CD4-positive, CD25-positive, alpha-beta regulatory T cell (primary cell): ENCODE measurements around the gene GRIK4. TPM values are rescaled to one million over a fixed set of nuclear protein-coding genes. Genes with fewer than 3 reads are reported as not detected.

ENCODE experiments used
- ATAC-seq, 2 donors: fragments of 150-1000 bp; cut with Tn5 transposase; one replicate each; pipeline ENCODE4 v1.10.0; 2021; ENCODE audit warnings: low read depth in 2 of 2, moderate number of reproducible peaks in 2 of 2, moderate library complexity in 1 of 2
- DNase-seq, 3 donors: peaks; one replicate each; pipeline versions ENCODE4 v3.0.0 to v3.0.0-alpha.2; 2012 to 2022; ENCODE audit warnings: mixed read lengths in 1 of 3
- H3K27ac ChIP-seq: one replicate; pipeline ENCODE4 v1.7.0; 2013; ENCODE audit warnings: mild to moderate bottlenecking, low read length; ENCODE audit not compliant: insufficient read depth, poor library complexity, severe bottlenecking
- H3K27me3 ChIP-seq: one replicate; pipeline ENCODE4 v1.7.0; 2013; ENCODE audit warnings: low read length; ENCODE audit not compliant: control insufficient read depth, insufficient read depth
- H3K36me3 ChIP-seq: one replicate; pipeline ENCODE4 v1.7.0; 2013; ENCODE audit warnings: mild to moderate bottlenecking, low read length, moderate library complexity; ENCODE audit not compliant: control insufficient read depth, insufficient read depth
- H3K4me1 ChIP-seq: 2 replicates; pipeline ENCODE4 v1.7.0; 2013; ENCODE audit warnings: mild to moderate bottlenecking, low read length; ENCODE audit not compliant: insufficient read depth, control insufficient read depth, poor library complexity, severe bottlenecking
- H3K4me3 ChIP-seq: one replicate; pipeline ENCODE4 v1.7.0; 2013; ENCODE audit warnings: low read depth, mild to moderate bottlenecking, low read length, moderate library complexity
- H3K9me3 ChIP-seq, 2 experiments: 1 replicate in 1 of 2; 2 replicates in 1 of 2; pipeline ENCODE4 v1.7.0; 2013; ENCODE audit warnings: low read length in 2 of 2, mild to moderate bottlenecking in 1 of 2, moderate library complexity in 1 of 2; ENCODE audit not compliant: control insufficient read depth in 2 of 2
- H3K27ac Mint-ChIP-seq, 3 donors: one replicate each; pipeline ENCODE4 v1.8.0; 2020 to 2022; ENCODE audit warnings: mild to moderate bottlenecking in 3 of 3, mixed read lengths in 3 of 3, moderate library complexity in 2 of 3
- H3K27me3 Mint-ChIP-seq: one replicate; pipeline ENCODE4 v1.8.0; 2022; ENCODE audit warnings: mild to moderate bottlenecking, mixed read lengths
- H3K36me3 Mint-ChIP-seq: one replicate; pipeline ENCODE4 v1.8.0; 2020; ENCODE audit warnings: mixed read lengths
- H3K4me1 Mint-ChIP-seq, 4 donors: one replicate each; pipeline ENCODE4 v1.8.0; 2020 to 2022; ENCODE audit warnings: mixed read lengths in 4 of 4, mild to moderate bottlenecking in 1 of 4
- H3K4me3 Mint-ChIP-seq, 4 donors: one replicate each; pipeline ENCODE4 v1.8.0; 2020 to 2022; ENCODE audit warnings: mild to moderate bottlenecking in 4 of 4, mixed read lengths in 4 of 4, moderate library complexity in 3 of 4
- H3K9me3 Mint-ChIP-seq, 7 donors: one replicate each; pipeline ENCODE4 v1.8.0; 2020 to 2022; ENCODE audit warnings: mixed read lengths in 7 of 7, mild to moderate bottlenecking in 3 of 7, moderate library complexity in 2 of 7
- polyA plus RNA-seq, 4 donors: library from polyadenylated mRNA; unstranded; fragments of 300-500 nt; fragmentation: Illumina TruSeq; gene quantifications; one replicate each; pipeline ENCODE4 v1.2.3, GENCODE V29; 2021
- total RNA-seq: library from RNA; stranded (reverse); gene quantifications from one replicate; pipeline ENCODE4 v1.2.3, GENCODE V29; 2022

Gene GRIK4
- total and polyA plus RNA-seq, 5 donors from 2014 or later, result not detected

DNA sequence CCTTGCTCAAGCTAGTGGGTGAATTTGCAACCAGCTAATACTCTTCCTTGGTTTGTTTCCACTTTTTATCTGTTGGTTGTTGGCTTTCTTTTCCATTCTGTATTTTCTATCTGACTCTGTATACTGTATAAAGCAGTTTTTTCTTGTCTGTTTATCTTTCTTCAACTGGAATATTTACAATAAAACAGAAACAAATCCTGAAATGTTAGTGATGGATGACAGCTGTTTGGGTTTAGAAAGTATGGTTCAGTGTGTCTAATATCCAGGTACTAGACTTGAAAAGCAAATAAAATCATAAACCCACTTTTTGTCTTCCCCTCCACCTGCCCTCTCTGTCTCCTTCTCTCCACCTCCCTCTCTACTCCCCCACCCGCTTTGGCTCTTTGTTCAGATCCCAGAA lies 477.1 kb downstream of the GRIK4 start:
- no peaks in the 10 kb centered on the region for H3K9me3 Mint-ChIP-seq
- ATAC-seq (no peak), DNase-seq (no peak)
- H3K27me3 ChIP-seq, result peaks cover 8% of the 10 kb centered on the region
- H3K4me1 Mint-ChIP-seq, result peaks cover 0 to 9% (median 4%) of the 10 kb centered on the region in 4 donors
- H3K9me3 ChIP-seq, result no peaks in the 10 kb centered on the region
- no peaks in the 10 kb centered on the region for H3K36me3 Mint-ChIP-seq
- peaks cover 32% of the 10 kb centered on the region for H3K27me3 Mint-ChIP-seq
- H3K4me1 ChIP-seq, result peaks cover 10% of the 10 kb centered on the region
- no peak overlapping the region for H3K4me3 ChIP-seq
- H3K4me3 Mint-ChIP-seq, result no peak overlapping the region
- no peaks in the 10 kb centered on the region for H3K36me3 ChIP-seq
- peak overlapping the region in 1 of 3 donors; percentile 33 for H3K27ac Mint-ChIP-seq
- no peak overlapping the region for H3K27ac ChIP-seq

- Histone ChIP-seq H3K4me1 (no peaks in the 10 kb centered on the region), H3K27me3 (peaks cover 7% of the 10 kb centered on the region), H3K4me3 (no peak overlapping the region), H3K27ac (no peak overlapping the region), H3K9me3 (no peaks in the 10 kb centered on the region), H3K36me3 (no peaks in the 10 kb centered on the region)
- no peak overlapping the region for H3K4me3 Mint-ChIP-seq
- peaks cover 8% of the 10 kb centered on the region for H3K27me3 Mint-ChIP-seq
- H3K27ac Mint-ChIP-seq, result no peak overlapping the region
- ATAC-seq, result no peak
- H3K4me1 Mint-ChIP-seq, result no peaks in the 10 kb centered on the region
- H3K9me3 Mint-ChIP-seq, result no peaks in the 10 kb centered on the region
- no peak for DNase-seq
- H3K36me3 Mint-ChIP-seq, result no peaks in the 10 kb centered on the region
Measured at GRCh38 chr11:120991830-120992686, 480.5 kb downstream of the GRIK4 start.

- H3K4me1 ChIP-seq, result no peaks in the 10 kb centered on the region
- H3K36me3 Mint-ChIP-seq, result no peaks in the 10 kb centered on the region
Measured at GRCh38 chr11:120994091-120994859, 482.7 kb downstream of the GRIK4 start.

GRCh38 chr11:120995184-120995583 lies 483.6 kb downstream of the GRIK4 start:
- H3K36me3 Mint-ChIP-seq, result no peaks in the 10 kb centered on the region
- no peaks in the 10 kb centered on the region for H3K9me3 ChIP-seq
- no peaks in the 10 kb centered on the region for H3K4me1 Mint-ChIP-seq
- H3K36me3 ChIP-seq, result no peaks in the 10 kb centered on the region
- no peak for DNase-seq
- H3K27ac ChIP-seq, result no peak overlapping the region
- H3K4me3 Mint-ChIP-seq, result no peak overlapping the region
- H3K4me3 ChIP-seq, result no peak overlapping the region
- H3K27me3 Mint-ChIP-seq, result peaks cover 10% of the 10 kb centered on the region
- peaks cover 7% of the 10 kb centered on the region for H3K27me3 ChIP-seq
- no peaks in the 10 kb centered on the region for H3K9me3 Mint-ChIP-seq
- H3K4me1 ChIP-seq, result no peaks in the 10 kb centered on the region
- ATAC-seq, result no peak
- no peak overlapping the region for H3K27ac Mint-ChIP-seq

More at GRCh38 chr11:120994091-120994859, 482.7 kb downstream of the GRIK4 start:
- Histone ChIP-seq H3K36me3 (no peaks in the 10 kb centered on the region), H3K27me3 (peaks cover 7% of the 10 kb centered on the region), H3K9me3 (no peaks in the 10 kb centered on the region), H3K4me3 (no peak overlapping the region), H3K27ac (no peak overlapping the region)
- Mint-ChIP-seq H3K27ac (no peak overlapping the region), H3K27me3 (peaks cover 7% of the 10 kb centered on the region), H3K9me3 (no peaks in the 10 kb centered on the region), H3K4me1 (no peaks in the 10 kb centered on the region), H3K4me3 (no peak overlapping the region)
- ATAC-seq (no peak), DNase-seq (no peak)

- DNase-seq, result no peak
- Mint-ChIP-seq H3K9me3 (no peaks in the 10 kb centered on the region), H3K4me1 (no peaks in the 10 kb centered on the region), H3K36me3 (no peaks in the 10 kb centered on the region), H3K27ac (no peak overlapping the region), H3K27me3 (peaks cover 13% of the 10 kb centered on the region), H3K4me3 (no peak overlapping the region)
- ATAC-seq, result no peak
- Histone ChIP-seq H3K27me3 (peaks cover 3% of the 10 kb centered on the region), H3K4me1 (no peaks in the 10 kb centered on the region), H3K4me3 (no peak overlapping the region), H3K36me3 (no peaks in the 10 kb centered on the region), H3K9me3 (no peaks in the 10 kb centered on the region), H3K27ac (no peak overlapping the region)
Measured at GRCh38 chr11:120996973-120997372, 485.4 kb downstream of the GRIK4 start.

DNA sequence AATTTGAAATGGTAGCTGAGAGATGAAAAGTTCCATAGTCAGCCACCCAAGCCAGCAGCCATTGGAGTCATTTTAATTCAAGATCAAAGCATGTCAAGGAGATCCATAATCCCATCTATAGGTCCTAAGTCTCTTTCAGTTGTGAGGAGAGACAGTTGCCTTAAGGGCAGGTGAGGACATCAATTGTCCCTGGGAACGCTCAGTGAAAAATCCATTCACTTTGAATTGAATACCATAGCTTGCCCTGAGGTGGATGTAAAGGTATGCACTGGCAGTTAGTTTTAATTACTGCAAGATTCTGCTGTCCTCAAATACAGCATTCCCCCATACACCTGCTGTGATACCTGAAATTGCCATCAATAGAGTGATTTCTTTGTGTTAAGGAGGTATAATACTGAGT lies 487.0 kb downstream of the GRIK4 start:
- ATAC-seq, result no peak
- Histone ChIP-seq H3K4me3 (no peak overlapping the region), H3K27ac (no peak overlapping the region), H3K27me3 (peaks cover 3% of the 10 kb centered on the region), H3K4me1 (no peaks in the 10 kb centered on the region), H3K36me3 (no peaks in the 10 kb centered on the region), H3K9me3 (no peaks in the 10 kb centered on the region)
- Mint-ChIP-seq H3K4me1 (no peaks in the 10 kb centered on the region), H3K36me3 (no peaks in the 10 kb centered on the region), H3K27me3 (peaks cover 15% of the 10 kb centered on the region), H3K27ac (no peak overlapping the region), H3K4me3 (no peak overlapping the region), H3K9me3 (peaks cover 0 to 5% (median 0%) of the 10 kb centered on the region in 7 donors)
- DNase-seq, result no peak

GRCh38 chr11:121004206-121004840 lies 492.8 kb downstream of the GRIK4 start:
- H3K27ac Mint-ChIP-seq, result no peak overlapping the region
- Histone ChIP-seq H3K36me3 (no peaks in the 10 kb centered on the region), H3K4me3 (no peak overlapping the region), H3K4me1 (no peaks in the 10 kb centered on the region), H3K27me3 (peaks cover 13% of the 10 kb centered on the region), H3K27ac (no peak overlapping the region), H3K9me3 (peaks cover 3 to 8% of the 10 kb centered on the region in 2 experiments)
- H3K36me3 Mint-ChIP-seq, result no peaks in the 10 kb centered on the region
- peaks cover 0 to 9% (median 5%) of the 10 kb centered on the region in 7 donors for H3K9me3 Mint-ChIP-seq
- ATAC-seq (no peak), DNase-seq (no peak)
- H3K4me3 Mint-ChIP-seq, result no peak overlapping the region
- peaks cover 27% of the 10 kb centered on the region for H3K27me3 Mint-ChIP-seq
- no peaks in the 10 kb centered on the region for H3K4me1 Mint-ChIP-seq
